Tongue (tissue), 2 donors: ENCODE results near the gene GALNT14. TPM values are rescaled to one million over a fixed set of nuclear protein-coding genes. Genes with fewer than 3 reads are reported as not detected.
A peak's percentile ranks its signal among the peaks of the same experiment; 100 is the strongest.
"Not testable (repeated sequence)": the region's sequence is repeated elsewhere in the genome, so short reads cannot be mapped to it uniquely, and the experiment has no call there.

Source experiments
- DNase-seq: peaks from one replicate; pipeline ENCODE4 v3.0.0-alpha.2; 2015
- total RNA-seq: library from RNA; depleted of rRNA; stranded (reverse); fragments of >200 nt; gene quantifications from one replicate; pipeline ENCODE4 v1.2.3, GENCODE V29; 2014

The GALNT14 gene, protein sequence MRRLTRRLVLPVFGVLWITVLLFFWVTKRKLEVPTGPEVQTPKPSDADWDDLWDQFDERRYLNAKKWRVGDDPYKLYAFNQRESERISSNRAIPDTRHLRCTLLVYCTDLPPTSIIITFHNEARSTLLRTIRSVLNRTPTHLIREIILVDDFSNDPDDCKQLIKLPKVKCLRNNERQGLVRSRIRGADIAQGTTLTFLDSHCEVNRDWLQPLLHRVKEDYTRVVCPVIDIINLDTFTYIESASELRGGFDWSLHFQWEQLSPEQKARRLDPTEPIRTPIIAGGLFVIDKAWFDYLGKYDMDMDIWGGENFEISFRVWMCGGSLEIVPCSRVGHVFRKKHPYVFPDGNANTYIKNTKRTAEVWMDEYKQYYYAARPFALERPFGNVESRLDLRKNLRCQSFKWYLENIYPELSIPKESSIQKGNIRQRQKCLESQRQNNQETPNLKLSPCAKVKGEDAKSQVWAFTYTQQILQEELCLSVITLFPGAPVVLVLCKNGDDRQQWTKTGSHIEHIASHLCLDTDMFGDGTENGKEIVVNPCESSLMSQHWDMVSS
- total RNA-seq, result 5.6 TPM

DNA sequence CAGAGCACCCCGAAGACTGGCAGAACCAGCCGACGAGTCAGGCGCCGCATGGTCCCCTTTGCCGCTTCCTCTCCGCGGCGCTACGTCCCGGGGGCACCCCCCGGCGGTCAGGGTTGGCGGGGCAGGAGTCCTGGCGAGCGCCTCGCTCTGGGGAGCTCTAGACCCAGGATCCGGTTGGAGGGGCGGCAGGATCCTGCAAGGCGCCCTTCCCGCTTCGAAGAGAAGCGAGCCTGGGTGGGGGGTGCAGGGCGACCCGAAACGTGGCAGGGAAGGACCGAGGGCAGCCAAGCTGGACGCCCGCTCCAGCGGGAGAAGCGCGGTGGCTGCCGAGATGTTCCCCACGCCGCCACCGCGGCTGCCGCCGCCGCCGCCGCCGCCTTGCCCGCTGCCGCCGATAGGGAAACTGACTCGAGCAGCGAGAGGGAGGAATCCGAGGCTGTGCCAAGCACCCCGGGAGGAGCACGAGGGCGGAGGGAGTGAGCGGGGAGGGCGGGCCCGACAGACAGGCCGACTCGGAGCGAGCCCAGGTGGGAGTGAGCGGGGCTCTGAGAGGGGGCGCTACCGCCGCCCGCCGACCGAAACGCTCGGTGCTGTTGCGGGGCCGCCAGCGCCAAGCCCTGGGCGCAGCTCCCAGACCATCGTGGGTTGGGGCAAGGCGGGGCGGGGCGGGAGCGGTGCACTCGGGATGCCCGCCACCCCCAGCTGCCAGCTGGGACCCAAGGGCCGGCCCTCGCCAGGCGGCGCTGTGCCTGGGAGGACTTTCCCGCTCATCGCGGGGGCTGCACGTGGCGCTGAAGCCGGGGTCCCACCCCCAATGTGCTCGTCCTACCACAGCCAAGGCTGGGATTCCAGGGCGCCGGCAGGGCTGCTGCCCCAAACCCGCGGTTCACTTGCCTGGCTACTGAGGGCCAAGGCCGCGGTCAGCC lies at the start of gene GALNT14:
Gene GALNT14 (minus strand): TSS at position 404 of the 926 bp plus-strand sequence. CDS start 354 bp downstream, at position 50.
- DNase-seq, result peak; percentile 62

DNA sequence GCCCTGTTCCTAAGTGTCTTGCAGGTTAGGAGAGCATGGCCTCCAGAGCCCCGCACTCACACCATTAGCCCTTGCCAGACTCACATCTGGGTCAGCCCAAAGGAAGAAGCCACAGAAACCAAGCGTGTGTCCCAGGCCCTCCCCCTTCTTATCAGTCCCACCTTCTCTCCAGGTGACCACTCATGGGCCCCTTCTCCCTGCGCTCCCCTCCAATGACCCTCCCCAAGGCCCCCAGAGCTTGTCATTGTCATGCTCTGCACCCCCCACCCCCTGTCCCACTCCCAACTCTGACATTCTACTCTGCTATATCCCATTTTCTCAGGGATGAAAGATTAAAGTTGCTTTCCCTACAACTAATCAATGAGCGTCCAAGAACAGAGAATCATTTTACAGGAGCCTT lies 48.9 kb upstream of the GALNT14 start:
- DNase-seq, result no peak

DNA sequence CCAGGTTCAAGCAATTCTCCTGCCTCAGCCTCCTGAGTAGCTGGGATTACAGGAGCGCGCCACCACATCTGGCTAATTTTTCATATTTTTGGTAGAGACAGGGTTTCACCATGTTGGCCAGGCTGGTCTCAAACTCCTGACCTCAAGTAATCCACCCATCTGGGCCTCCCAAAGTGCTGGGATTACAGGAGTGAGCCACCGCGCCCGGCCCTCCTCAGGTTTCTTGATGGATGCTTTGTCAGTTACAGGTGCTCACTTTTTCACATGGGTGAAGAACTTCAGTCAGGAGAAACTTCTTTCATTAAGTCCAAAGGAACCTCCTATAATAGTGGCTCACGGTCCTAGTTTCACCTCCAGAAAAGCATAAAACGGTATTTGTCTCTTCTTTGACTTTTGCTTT lies 45.7 kb upstream of the GALNT14 start:
- DNase-seq, result not testable (repeated sequence)

DNA sequence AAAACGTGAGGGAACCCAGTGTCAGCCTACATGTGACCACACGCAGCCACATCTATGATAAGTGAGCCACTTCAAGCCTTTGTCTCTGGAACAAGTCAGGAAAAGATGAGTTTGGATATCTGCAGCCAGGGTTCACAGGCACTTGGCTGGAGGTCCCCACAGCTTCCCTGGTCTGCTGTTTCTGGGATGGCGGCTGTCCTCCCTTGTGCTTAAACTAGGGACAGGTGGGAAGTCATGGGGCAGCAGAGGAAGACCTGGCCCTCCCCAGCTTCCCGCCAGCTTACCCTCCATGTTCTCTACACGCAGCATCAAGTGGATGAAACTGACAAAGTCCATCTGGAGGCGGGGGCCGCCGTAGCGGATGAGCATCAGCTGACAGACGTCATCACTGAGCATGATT lies 38.5 kb upstream of the GALNT14 start:
- DNase-seq, result no peak

DNA sequence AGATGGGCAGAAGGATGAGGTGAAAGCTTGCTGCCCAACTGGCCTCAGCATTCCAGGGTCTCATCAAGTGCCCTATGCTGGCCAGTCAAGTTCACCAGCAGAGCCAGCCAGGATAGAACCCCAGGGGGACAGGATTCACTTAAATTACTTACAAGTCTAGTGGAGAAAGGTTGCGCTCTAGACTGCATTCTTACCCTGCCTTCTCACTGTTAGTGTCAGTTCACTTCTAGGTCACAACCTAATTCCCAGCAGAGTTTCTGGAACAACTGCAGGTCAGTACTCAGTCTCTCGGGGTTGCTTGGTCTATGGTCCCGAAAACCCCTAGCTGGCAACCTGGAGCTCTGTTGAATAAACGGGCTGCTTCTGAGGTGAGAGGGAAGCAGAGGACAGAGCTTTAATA lies 32.9 kb upstream of the GALNT14 start:
- no peak for DNase-seq

DNA sequence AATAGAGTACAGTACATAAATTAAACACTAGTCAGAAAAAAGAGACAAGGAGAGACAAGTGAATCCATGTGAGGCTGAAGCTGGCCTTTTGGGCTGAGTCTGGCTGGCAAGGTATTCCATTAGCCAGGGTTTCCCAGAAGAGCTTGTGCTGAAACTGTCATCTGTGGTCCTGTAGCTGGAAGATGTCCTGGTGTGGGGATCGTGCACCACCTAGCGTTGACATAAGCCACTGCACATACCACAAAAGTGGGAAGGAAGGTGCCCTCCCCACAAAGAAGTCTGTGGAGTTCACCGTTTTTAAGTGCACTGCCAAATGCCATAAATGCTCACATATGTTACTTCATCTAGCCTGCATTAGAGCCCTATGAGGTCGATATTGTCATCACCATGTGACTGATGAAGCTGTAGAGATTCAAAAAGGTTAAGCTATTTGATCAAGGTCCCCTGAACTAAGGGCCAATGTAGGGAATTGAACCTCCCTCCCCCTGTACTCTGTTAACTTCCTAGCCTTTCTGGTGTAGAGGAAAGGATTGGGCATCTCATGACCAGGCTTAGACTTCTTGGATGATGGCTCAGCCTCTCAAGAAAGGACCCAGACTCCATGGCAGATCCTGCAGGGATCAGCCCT lies 31.9 kb upstream of the GALNT14 start:
- peak; percentile 75 for DNase-seq

DNA sequence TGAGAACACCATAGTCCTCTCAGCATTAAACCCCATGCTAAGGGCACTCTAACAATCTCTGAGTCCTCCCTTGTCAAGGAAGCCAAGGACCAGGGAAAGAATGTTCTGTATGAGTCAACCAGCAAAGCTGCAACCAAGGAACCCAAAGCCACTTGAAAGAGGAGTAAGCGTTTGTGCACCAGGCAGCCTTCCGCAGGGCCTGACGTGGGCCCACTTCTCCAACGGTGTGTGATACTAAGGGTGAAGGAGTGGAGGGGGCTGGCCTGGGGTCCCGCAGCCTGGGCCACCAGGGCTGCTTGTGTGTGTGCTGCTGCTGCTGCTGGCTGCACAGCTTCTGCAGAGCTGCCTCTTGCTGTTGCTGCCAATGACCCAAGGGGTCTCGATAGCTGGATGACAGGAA lies 30.1 kb upstream of the GALNT14 start:
- no peak for DNase-seq

DNA sequence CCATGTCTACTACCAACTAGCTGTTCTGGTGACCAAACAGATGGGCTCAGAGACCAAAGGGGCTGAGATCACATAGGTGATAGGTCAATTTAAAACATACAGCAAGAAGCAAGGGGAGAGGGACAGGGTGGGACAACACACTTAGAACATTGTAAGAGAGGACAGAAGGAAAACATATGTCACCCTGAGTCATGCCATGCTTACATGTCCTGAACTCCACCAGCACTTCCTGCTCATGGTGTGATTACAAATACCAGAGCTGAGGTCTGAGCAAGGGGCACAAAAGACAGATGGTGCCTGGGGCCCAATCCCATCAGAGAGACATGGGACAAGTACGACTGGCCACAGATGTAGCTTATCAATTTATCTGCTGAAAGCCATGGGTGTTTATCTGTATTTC lies 28.7 kb upstream of the GALNT14 start:
- DNase-seq, result no peak

DNA sequence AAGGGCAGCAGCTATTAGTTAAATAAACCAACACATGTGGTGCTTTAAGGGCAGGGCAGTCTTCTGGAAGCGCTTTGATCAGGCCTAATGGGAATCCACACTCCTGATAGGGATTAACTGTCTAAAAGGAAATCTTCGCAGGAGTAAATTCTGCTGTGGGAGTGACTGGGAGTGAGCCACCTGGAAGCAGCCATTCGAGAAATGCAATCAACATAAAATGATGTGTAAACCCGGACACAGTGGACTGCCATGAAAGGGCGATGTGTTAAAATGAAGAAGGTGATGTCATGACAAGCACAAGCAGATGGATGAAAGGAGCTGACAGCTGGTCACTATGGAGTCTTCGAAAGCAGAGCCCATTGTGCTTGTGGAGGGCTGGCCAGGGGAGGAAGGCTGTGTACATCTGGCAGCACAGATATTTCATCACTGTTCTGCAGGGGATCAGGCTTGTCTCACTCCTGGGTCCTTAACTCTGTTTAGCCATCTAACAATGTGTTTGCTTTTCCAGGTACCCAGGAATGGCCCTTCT lies 24.8 kb upstream of the GALNT14 start:
- peak; percentile 75 for DNase-seq

DNA sequence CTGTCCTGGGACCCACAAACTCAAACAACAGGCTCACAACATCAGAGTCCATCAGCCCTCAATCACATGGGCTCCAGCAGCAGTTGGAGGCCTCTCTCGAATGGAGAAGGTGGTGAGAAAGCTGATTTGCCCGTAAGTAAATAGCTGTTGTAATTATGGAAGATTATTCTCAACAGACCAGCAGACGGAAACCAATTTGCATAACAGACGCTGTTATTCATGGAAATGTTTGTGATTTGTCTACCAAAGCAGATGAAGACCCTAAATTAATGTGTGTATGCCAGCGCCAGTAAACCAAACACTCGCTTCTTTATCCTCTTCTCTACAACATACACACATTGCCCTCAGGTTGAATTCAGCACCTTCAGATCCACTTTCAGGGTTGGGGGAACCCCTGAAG lies 23.4 kb upstream of the GALNT14 start:
- DNase-seq, result no peak

DNA sequence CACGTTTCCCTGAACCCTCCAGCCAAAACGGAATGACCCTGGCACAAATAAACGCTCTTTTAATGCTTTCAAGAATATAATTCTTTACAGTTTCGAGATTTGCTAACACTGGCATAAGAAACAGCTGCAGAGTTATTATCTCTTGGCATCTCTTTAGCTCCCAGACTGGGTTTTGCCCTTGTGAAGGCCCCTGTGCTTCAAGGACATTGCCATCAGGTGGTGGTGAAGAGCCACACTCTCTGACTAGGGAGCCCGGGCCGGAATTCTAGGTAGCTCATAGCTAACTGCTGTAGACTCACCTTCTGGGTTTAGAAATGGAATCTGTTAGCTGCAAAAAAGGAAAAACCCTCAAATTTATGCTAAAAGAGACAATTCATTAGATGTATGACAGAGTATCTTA lies 13.3 kb upstream of the GALNT14 start:
- DNase-seq, result peak; percentile 31

DNA sequence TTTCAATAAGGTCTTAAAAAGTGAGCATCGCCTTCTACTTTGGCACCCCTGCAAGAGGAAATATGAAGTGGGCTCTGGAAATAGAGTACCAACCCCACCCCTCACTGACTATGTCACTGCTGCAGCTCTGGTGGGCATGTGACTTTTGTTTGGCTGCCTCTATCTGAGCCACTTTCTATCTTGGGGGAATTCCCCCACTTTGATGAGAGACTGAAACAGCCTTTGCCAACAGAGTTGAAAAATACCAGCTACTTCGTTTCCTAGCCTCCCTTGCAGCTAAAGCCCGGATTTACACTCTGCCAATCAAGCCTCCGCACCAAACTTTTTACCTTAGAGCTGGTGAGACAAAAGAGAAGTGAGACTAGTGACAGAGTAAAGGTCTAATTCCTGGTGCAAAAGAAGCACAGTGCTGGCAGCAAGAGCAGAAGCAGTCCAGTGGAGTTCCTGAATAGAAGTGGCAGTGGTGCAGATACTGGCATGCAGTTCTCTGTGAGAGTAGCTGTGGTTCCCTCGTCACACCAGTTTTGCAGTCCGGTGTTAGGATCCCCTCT lies 12.0 kb upstream of the GALNT14 start:
- no peak for DNase-seq

DNA sequence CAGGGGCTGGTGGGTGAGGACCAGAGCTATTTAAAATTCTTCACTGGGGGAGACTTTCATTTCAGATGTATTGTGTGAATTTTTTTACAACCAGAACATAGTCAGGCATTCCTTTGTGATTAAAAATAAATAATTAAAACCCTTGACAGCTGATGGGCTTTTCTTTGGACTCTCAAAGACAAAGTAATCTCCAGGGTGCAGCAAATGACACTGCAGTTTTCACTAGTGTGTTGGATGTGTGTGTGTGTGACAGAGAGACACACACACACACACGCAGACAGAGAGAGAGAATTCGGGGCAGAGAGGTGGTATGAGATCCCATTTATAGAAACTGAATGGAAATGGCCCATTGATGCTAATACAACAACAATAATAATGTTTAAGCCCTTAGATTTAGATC lies 10.3 kb upstream of the GALNT14 start:
- DNase-seq, result no peak

DNA sequence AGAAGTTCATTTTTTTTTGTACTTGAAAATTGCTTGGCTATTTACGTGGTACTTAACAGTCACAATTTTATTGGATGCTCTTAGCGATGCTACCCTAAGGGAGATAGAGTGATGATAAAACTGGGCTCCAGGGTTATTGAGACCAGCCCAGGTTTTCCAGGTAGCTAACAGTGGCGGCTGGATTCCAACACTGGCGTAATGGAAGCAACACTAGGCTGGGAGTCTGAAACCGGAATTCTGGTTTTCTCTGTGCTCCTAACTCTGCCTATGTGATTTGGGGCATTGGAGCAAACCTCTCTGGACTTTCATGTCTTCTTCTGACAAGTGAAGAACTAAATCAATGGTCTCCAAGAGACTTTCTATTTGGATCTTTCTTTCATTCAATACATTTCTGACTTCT lies 9.4 kb upstream of the GALNT14 start:
- DNase-seq, result no peak

DNA sequence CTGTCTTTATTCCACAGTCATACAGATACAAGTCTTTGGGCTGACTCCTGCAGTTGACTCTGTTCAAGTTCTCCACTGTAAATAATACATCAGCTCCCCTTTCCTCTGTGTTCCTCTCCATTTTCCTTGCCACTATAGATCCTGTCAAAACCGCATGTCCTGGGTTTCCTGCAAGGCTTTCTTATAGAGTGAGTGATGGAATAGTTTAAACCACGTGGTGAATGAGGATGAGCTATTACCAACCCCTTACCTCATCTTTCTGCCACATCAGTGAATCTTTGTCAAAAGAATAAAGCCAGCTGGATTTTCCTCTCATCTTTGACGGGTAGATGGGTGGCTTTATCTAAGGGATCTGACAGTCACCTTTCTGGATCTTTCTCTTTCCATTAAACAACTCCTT lies 3.9 kb upstream of the GALNT14 start:
- DNase-seq, result no peak

DNA sequence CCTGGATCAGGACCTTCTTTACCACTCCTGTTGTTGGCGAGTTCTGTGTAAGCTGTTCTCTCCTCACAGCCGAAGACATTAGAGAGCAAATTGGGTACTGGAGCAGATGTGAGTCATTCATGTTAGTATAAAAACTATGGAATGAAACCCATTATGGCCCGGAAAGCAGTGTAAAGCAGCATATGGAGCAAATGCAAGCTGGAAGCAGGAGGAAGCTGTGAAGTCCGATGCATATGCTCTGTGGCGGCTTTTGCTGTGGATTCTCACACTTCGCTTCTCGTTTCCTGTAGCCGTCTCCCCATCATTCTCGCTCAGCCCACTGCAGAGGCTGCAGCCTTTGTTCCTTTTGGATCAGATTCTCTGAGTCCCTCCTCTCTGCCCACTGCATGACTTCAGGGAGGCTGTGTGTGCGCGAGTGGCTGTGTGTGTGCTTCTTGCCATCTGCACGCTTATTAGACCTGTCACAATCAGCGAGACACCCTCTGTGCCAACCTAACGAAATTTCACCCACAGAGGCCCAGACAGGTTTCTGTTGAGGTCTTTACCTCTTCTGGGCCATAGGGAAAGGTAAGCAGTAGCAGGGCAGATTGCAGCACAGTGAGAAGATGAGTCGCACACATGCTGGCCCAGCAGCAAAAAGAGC lies 3.3 kb upstream of the GALNT14 start:
- no peak for DNase-seq

DNA sequence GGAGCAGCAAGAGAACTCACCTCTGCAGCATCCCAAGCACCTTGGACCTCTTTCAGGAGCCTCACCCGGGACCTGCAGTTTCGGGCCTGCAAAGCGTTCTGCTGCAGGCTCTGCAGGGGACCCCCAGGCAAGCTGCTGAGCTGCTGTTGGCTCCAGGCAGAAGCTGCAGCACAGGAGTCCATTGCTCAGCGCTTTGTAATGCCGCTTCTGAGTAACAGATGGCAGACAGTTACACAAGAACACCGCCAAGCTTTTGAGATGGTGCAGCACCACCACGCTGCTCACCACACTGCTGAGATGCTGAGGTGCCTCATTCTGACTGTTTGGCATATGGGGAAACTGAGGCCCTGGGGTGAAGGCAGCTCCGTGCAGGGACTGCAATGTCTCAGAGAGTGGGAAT lies 1.9 kb upstream of the GALNT14 start:
- no peak for DNase-seq

DNA sequence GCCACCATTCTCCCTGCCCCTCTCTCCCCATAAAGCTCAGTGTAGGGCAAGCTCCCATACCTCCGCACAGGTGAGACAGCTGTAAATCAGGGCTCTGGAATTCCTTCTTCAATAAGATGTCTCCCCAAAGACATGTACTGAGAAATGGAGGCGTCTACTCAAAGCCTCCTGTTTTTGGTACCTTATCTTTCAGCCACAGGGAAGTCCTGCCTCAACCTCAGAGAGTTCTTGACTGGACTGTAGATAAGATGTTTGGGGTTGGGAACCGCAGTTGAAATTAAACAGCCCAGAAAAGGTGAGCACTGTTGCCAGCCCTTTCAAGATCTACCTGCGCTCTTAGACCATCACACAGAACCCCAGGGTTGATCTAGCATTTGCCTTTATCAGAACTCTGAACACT lies 1.4 kb upstream of the GALNT14 start:
- DNase-seq, result no peak

DNA sequence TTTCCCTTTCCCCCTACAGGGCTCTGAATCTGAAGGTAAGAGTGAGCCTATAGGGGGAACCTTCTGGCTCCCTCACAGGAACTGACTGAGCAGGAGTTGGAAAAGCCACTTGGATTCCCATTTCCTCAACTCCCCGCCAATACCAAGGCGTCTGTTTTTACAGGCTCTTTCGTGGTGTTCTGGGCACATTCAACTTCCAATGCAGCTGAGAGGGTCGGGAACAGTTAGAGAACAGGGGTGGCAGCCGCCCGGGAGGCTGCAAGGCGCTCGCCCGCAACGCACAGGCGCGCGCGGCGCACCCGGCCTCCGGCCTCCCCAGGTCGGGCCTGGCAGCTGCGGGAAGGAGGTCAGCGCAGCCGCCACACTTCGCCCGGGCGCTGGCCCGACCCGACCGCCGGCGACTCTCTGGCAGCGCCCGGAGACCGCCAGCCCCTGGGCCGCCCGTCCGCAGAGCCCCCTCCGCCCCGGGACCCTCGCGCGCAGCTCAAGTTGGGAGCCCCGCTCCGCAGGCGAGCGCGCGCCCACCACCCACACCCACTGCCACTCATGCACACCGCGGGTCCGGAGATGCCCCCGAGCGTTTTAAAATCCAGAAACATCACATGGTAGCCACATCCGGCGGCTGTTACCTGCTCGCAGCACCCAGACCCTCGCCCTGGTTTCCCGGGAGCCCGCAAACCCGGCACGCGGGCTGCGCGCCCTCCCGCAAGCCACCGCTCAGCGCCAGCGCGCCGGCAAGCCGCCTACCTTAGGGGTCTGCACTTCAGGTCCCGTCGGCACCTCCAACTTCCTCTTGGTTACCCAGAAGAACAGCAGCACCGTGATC lies 816 bp downstream of the GALNT14 start:
- DNase-seq, result peak; percentile 14

DNA sequence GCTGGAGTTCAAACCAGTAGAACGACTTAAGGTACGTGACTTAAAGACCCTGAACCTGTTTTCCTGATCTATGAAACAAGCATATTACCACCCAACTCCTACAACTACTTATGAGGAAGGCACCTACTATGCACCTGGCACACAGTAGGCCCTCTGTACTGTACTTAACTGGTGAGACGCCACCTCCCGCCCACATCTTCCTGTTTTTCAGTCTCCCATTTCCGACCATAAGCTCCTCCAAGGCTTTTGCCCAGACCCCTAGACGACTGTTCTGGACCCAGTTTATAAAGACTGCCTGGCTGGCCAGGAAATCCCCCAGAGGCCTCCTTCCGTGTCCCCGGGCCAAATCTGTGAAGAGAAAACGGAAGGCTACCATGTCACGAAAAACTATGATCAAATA lies 1.5 kb downstream of the GALNT14 start:
- DNase-seq, result no peak

DNA sequence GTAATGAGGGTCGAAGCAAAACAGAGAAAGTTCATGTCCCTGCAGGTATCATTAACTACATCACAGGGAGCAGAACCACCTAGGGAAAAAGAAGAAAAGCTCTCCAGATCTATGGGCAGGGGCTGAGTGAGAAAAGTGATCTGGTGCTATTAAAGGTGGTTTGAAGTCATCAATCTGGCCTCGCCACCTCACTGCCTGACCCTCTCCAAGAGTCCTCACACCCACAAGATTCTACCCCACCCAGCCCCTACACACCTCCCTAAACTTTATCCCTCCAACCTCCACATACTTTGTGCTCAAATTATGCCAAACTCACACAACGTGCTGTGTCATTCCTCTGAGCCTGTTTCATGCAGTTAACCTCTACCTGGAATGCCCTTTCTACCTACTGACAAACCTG lies 2.2 kb downstream of the GALNT14 start:
- no peak for DNase-seq
